ENCODE data around the gene DTHD1.

DTHD1 gene

DNA sequence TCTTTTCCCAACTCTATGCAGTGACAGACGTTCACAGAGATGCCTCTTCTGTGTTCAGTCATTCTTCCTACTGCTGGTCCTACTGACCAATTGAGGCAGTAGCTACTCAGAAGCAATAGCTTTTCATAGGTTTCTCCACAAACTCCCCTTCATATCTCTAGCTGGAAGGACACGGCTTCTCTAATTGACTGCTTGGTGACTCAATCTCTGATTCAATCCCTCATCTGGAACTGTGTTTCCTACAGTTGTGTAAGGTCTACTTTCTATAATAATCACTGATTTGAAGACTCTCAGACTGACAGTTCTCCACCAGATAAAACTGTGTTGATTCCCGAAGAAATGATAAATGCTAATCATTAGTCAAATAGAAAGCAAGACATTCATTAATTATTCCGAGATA lies 111.5 kb downstream of the DTHD1 start:
- H3K36me3 Mint-ChIP-seq (ENCODE audit: low read depth): no peaks in the 10 kb centered on the region
- no peaks in the 10 kb centered on the region for H3K4me1 Mint-ChIP-seq
- no peaks in the 10 kb centered on the region for H3K27me3 Mint-ChIP-seq (ENCODE audit: low read depth)
- no peak overlapping the region for H3K4me3 Mint-ChIP-seq
- H3K27ac Mint-ChIP-seq: no peak overlapping the region
- TF ChIP-seq CTCF (IDR thresholded peaks at IDR 0.05; ENCODE audit: unreplicated experiment in 3 of 3): no peak
- no peaks in the 10 kb centered on the region for H3K9me3 Mint-ChIP-seq

All from nephron (organoid).